ENCODE results near the gene HTR4. TPM values are rescaled to one million over a fixed set of nuclear protein-coding genes. Genes with fewer than 3 reads are reported as not detected.

The HTR4 gene, protein sequence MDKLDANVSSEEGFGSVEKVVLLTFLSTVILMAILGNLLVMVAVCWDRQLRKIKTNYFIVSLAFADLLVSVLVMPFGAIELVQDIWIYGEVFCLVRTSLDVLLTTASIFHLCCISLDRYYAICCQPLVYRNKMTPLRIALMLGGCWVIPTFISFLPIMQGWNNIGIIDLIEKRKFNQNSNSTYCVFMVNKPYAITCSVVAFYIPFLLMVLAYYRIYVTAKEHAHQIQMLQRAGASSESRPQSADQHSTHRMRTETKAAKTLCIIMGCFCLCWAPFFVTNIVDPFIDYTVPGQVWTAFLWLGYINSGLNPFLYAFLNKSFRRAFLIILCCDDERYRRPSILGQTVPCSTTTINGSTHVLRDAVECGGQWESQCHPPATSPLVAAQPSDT
- not detected in 2 replicates for total RNA-seq

DNA sequence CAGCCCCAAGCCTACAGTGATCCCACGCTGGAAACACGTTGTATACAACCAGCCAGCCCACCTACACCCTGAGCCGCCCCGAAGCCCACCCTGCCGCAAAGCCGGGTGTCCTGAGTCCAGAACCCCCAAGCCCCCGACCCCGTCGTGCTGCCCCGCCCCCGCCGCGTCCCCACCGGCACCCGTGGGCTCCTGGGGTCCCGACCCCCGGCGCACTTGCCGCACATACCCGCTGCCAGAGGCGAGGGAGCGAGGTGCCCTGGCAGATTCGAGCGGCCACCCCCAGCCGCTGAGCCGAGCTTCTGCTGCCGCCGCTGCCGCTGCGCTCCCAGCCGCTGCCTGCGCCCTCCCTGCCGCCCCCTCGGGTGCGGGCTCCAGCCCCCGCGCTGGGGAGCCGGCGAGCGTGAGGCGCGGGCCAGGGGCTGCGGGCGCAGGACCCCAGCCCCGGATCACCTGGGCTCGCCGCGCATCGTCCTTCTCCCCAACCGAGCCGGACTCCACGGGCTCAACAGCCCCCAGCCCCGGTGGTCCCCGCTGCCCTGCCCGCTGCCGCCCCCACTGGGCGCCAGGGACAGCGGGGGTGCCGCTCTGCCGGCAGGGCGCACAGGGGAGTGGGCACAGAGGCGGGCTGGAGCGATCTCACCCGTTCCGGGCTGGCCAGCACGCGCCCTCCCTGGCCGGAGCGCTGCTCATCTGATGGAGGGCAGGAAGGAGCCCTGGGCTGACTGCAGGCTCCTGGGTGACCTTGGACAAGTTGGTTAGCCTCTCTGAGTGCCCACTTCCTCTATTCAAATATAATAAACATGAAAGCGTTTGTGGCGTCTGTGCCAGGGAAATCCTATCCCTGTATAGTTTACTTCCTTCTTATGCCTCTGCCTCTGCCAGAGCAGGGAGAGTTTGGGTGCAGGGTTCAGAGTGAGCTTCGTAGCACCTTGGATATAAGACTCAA lies at the start of gene HTR4:
TSS of gene HTR4 (minus strand) at position 692 of the 946 bp plus-strand sequence. CDS start 17,513 bp downstream, outside the sequence.
- no peaks in the 10 kb centered on the region for H3K9me3 Mint-ChIP-seq
- intact Hi-C loops (cut with micrococcal nuclease), result no loop called here
- H3K27me3 Mint-ChIP-seq (ENCODE audit: low read depth), result peaks cover 45% of the 10 kb centered on the region
- DNase-seq (ENCODE audit: low spot score), result no peak
- no peaks in the 10 kb centered on the region for H3K36me3 Mint-ChIP-seq (ENCODE audit: low read depth)
- H3K27ac Mint-ChIP-seq, result no peak within 1 kb of the TSS
- H3K4me1 Mint-ChIP-seq (ENCODE audit: low read depth), result no peaks in the 10 kb centered on the region
- no peak within 1 kb of the TSS for H3K4me3 Mint-ChIP-seq (ENCODE audit: low read depth)

DNA sequence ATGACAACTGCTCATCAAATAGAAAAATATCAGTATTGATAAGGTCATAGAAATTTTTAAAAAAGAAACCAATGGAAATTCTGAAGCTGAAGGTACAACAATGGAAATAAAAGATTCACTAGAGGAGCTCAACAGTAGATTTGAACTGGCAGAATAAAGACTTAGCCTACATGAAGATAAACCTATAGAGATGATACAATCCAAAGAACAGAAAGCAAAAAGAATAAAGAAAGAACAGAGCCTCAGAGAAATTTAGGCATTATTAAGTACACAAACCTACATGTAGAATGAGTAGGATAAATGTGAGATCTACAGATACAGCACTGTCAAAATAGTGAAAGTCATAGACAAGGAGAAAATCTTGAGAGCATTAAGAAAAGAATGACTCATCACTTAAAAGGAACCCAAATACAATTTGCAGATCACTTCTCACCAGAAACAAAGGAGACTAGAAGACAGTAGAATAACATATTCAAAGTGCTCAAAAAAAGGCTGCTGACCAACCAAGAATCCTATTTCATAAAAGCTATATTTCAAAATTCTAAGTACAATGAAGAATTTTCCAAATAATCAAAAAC lies 47.8 kb upstream of the HTR4 start:
- Mint-ChIP-seq H3K4me1 (ENCODE audit: low read depth) (peaks cover 13% of the 10 kb centered on the region), H3K36me3 (ENCODE audit: low read depth) (no peaks in the 10 kb centered on the region), H3K27me3 (ENCODE audit: low read depth) (peaks cover 5% of the 10 kb centered on the region), H3K4me3 (ENCODE audit: low read depth) (no peak overlapping the region), H3K27ac (peak overlapping the region; percentile 17), H3K9me3 (peaks cover 11% of the 10 kb centered on the region)
- no peak for DNase-seq (ENCODE audit: low spot score)
- intact Hi-C loops (cut with micrococcal nuclease), result no loop called here

DNA sequence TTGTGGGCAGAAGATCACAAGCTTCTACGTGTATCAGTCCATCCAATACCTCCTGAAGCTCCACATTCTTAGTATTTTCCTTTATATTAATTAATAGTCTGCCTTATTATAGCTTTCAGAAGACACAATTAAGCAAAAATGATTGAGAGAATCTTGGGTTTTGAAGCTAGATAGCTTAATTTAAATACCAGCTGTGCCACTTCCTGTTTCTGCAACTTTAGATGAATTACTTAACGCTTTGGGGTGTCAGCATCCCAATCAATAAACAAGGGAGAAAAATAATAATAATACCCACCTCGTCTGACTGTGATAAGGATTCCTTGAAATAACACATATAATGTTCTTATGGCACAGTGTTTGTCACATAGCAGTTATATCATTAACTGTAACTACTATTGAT lies 44.7 kb upstream of the HTR4 start:
- H3K9me3 Mint-ChIP-seq, result peaks cover 11% of the 10 kb centered on the region

DNA sequence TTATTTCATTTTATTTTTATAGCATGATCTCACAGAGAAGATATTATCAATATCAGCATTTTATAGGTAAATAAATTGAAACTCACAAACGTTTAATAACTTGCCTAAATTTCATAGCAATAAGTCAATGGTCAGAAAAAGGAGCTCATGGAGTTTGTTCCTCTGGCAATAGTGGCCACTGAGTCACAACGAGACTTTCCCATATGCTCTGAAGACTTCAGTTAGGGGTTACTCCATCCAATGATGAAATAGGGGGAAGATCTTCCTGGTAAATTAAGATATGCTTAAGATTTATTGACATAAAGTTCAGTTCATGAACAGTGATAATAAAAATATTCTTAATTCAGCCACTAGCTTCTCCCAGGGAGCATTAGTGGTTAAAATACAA lies 43.5 kb upstream of the HTR4 start:
- peaks cover 11% of the 10 kb centered on the region for H3K9me3 Mint-ChIP-seq
- no peak for DNase-seq (ENCODE audit: low spot score)
- peaks cover 9% of the 10 kb centered on the region for H3K4me1 Mint-ChIP-seq (ENCODE audit: low read depth)

More for the DNA sequence above, 44.7 kb upstream of the HTR4 start:
- intact Hi-C loops (cut with micrococcal nuclease), result no loop called here
- Mint-ChIP-seq H3K4me1 (ENCODE audit: low read depth) (peaks cover 9% of the 10 kb centered on the region), H3K27me3 (ENCODE audit: low read depth) (peaks cover 13% of the 10 kb centered on the region), H3K4me3 (ENCODE audit: low read depth) (no peak overlapping the region), H3K36me3 (ENCODE audit: low read depth) (no peaks in the 10 kb centered on the region), H3K27ac (no peak overlapping the region)
- no peak for DNase-seq (ENCODE audit: low spot score)

DNA sequence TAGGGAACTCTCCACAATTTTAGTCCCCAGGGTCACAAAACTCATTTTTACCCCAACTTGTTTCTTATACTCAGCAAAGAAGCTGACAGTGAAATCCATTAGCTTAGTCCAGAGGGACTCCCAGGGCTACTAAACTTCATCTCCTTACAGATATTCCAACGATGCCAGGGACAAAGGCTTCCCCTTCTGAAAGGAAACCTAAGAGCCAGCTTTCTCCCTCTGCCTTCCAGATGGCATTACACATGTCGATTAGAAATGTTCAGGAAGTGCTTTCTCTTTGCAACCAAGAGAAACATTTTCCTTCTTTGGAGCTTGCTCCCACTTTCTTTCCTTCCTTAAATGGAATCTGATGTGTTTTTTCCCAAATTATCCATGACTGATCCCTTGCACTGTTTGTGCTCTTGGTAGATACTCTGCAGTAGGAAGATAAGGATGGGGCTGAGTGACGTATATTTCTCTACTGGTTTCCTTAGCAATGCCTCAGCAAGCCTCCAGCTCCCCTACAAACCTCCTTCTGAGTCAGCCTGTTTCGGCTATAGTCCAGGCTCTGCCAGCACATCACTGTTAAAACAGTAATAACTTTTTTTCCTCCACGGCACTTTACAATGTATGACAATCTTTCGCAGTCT lies 43.0 kb upstream of the HTR4 start:
- H3K4me1 Mint-ChIP-seq (ENCODE audit: low read depth), result peaks cover 8% of the 10 kb centered on the region

More for the DNA sequence above, 43.5 kb upstream of the HTR4 start:
- H3K27me3 Mint-ChIP-seq (ENCODE audit: low read depth), result peaks cover 18% of the 10 kb centered on the region
- H3K4me3 Mint-ChIP-seq (ENCODE audit: low read depth), result no peak overlapping the region
- intact Hi-C loops (cut with micrococcal nuclease), result no loop called here
- no peaks in the 10 kb centered on the region for H3K36me3 Mint-ChIP-seq (ENCODE audit: low read depth)
- H3K27ac Mint-ChIP-seq, result no peak overlapping the region

DNA sequence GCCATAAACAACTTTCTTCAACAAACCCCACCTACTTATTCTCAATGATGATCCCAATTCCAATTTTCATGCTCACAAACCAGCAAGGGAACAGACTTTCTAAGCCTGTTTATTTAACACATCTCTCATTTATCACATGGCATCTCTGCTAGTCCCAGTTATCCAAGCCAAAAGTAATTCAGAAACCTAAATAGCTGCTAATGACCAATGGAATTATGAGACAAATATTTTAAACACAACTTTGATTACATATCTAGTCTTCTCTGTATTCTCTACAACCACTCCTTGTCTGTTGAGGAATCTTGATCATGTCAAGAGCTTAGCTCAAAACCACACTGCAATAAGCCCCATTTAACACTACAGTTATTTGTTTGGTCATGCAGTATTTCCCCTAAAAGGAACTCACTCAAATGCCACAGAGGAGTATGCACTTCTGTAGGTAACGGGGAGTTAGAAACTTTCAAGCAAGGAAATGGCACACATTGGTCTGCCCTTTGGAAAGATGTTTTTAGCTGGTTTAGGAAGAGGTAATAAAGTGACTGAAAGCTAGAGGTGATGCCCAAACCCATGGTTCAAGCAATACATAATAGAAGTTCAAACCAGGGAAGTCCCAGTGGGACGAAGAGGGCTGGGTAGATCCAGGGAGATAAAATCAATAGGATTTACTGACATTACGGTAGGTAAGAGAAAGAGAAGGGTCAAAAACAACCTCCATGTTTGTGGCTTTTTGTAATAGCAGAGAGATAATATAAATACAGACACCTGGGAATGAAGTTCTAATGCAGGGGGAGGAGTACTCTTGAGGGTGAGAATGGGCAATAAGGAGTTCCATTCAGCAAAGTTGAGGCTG lies 42.1 kb upstream of the HTR4 start:
- Mint-ChIP-seq H3K4me3 (ENCODE audit: low read depth) (no peak overlapping the region), H3K27ac (no peak overlapping the region), H3K27me3 (ENCODE audit: low read depth) (peaks cover 16% of the 10 kb centered on the region), H3K9me3 (peaks cover 1% of the 10 kb centered on the region), H3K36me3 (ENCODE audit: low read depth) (no peaks in the 10 kb centered on the region), H3K4me1 (ENCODE audit: low read depth) (peaks cover 4% of the 10 kb centered on the region)
- intact Hi-C loops (cut with micrococcal nuclease), result no loop called here
- DNase-seq (ENCODE audit: low spot score), result no peak

More for the DNA sequence above, 43.0 kb upstream of the HTR4 start:
- no peak for DNase-seq (ENCODE audit: low spot score)
- Mint-ChIP-seq H3K27ac (no peak overlapping the region), H3K27me3 (ENCODE audit: low read depth) (peaks cover 18% of the 10 kb centered on the region), H3K36me3 (ENCODE audit: low read depth) (no peaks in the 10 kb centered on the region), H3K4me3 (ENCODE audit: low read depth) (no peak overlapping the region), H3K9me3 (peaks cover 8% of the 10 kb centered on the region)
- intact Hi-C loops (cut with micrococcal nuclease), result no loop called here

DNA sequence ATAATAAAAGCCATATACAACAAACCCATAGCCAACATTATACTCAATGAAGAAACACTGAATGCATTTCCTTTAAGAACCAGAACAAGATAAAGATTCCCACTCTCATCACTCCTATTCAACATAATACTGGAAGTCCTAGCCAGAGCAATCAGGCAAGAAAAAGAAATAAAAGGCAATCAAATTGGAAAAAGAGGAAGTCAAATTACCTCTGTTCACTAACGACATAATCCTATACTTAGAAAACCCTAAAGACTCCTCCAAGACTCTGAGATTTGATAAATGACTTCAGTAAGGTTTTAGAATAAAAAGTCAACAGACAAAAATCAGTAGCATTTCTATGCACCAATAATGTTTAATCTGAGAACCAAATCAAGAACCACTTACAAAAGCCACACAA lies 36.6 kb upstream of the HTR4 start:
- Mint-ChIP-seq H3K27ac (no peak overlapping the region), H3K36me3 (ENCODE audit: low read depth) (no peaks in the 10 kb centered on the region), H3K4me1 (ENCODE audit: low read depth) (peaks cover 2% of the 10 kb centered on the region), H3K9me3 (peaks cover 11% of the 10 kb centered on the region), H3K27me3 (ENCODE audit: low read depth) (peaks cover 20% of the 10 kb centered on the region), H3K4me3 (ENCODE audit: low read depth) (no peak overlapping the region)
- intact Hi-C loops (cut with micrococcal nuclease), result no loop called here
- DNase-seq (ENCODE audit: low spot score), result no peak

DNA sequence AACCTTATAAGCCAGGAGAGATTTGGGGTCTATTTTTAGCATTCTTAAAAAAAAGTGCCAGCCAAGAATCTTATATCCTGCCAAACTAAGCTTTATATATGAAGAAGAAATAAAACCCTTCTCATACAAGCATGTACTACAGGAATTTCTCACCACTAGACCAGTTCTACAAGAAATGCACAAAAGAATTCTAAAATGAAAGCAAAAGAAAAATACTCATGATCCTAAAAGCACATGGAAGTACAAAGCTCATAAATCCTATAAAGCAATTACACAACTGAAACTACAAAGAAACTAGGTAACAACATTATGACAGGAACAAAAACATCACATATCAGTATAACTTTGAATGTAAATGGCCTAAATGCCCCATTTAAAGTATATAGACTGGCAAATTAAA lies 34.5 kb upstream of the HTR4 start:
- no peaks in the 10 kb centered on the region for H3K36me3 Mint-ChIP-seq (ENCODE audit: low read depth)
- H3K9me3 Mint-ChIP-seq, result peaks cover 11% of the 10 kb centered on the region
- no peak overlapping the region for H3K27ac Mint-ChIP-seq
- peaks cover 16% of the 10 kb centered on the region for H3K27me3 Mint-ChIP-seq (ENCODE audit: low read depth)
- no peak for DNase-seq (ENCODE audit: low spot score)
- peaks cover 15% of the 10 kb centered on the region for H3K4me1 Mint-ChIP-seq (ENCODE audit: low read depth)
- H3K4me3 Mint-ChIP-seq (ENCODE audit: low read depth), result no peak overlapping the region
- intact Hi-C loops (cut with micrococcal nuclease), result loop anchor here (5.0 kb wide), 1 partner anchor 66 kb away; no protein-coding TSS in a partner anchor

DNA sequence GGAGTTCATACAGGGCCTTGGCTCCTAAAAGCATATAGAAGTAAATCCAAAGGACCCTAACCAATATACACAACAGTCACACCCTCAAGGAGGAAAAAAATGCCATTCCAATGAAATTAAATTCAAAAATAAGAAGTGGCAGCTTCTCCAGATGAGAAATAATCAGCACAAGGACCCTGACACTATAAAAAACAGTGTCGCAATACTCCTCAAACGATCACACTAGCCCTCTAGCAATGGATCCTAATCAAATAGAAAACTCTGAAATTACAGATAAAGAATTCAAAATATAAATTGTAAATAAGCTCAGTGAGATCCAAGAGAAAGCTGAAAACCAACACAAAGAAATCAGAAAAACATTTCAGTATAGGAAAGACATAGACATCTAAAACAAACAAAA lies 33.5 kb upstream of the HTR4 start:
- Mint-ChIP-seq H3K4me1 (ENCODE audit: low read depth) (peaks cover 16% of the 10 kb centered on the region), H3K4me3 (ENCODE audit: low read depth) (no peak overlapping the region), H3K27me3 (ENCODE audit: low read depth) (peaks cover 12% of the 10 kb centered on the region), H3K27ac (no peak overlapping the region), H3K36me3 (ENCODE audit: low read depth) (no peaks in the 10 kb centered on the region), H3K9me3 (peaks cover 11% of the 10 kb centered on the region)
- DNase-seq (ENCODE audit: low spot score), result no peak
- intact Hi-C loops (cut with micrococcal nuclease), result loop anchor here (5.0 kb wide), 1 partner anchor 66 kb away; no protein-coding TSS in a partner anchor

DNA sequence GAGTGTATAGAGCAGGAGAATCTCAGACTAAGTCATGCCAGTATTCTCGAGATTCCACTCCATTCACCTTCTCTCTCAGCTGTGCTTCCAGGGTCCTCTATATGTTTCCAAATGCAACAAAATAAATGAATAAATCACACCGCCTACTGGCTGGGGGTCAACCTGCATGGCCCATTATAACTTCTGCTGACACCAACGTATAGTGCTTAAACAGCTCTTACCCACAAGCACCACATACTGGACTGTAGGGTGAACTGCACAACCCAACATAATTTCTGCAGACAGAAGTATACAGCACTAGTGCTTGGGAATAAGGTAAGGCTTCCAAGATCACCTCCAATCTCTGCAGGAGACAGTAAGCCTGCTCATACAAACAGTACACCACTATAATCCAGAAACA lies 33.1 kb upstream of the HTR4 start:
- Mint-ChIP-seq H3K27me3 (ENCODE audit: low read depth) (peaks cover 12% of the 10 kb centered on the region), H3K9me3 (peaks cover 11% of the 10 kb centered on the region), H3K36me3 (ENCODE audit: low read depth) (no peaks in the 10 kb centered on the region), H3K4me1 (ENCODE audit: low read depth) (peaks cover 18% of the 10 kb centered on the region), H3K4me3 (ENCODE audit: low read depth) (no peak overlapping the region), H3K27ac (no peak overlapping the region)
- intact Hi-C loops (cut with micrococcal nuclease), result loop anchor here (5.0 kb wide), 1 partner anchor 65 kb away; no protein-coding TSS in a partner anchor
- DNase-seq (ENCODE audit: low spot score), result no peak

DNA sequence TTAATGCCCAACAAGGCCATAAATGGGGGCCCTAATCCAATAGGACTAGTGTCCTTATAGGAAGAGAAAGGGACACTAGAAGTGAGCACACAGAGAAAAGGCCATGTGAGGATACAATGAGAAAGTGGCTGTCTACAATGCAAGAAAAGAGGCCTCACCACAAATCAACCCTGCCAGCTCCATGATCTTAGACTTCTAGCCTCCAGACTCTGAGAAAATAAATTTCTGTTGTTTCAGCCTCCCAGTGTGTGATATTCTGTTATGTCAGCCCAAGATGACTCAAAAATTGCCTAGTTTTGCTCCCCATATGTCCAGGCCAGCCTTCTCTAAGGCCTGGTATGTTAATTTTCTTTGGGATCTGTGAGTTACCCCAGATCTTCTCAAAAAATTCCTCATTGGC lies 32.3 kb upstream of the HTR4 start:
- Mint-ChIP-seq H3K27me3 (ENCODE audit: low read depth) (peaks cover 12% of the 10 kb centered on the region), H3K4me1 (ENCODE audit: low read depth) (peaks cover 18% of the 10 kb centered on the region)

More for the DNA sequence above, 32.3 kb upstream of the HTR4 start:
- Mint-ChIP-seq H3K36me3 (ENCODE audit: low read depth) (no peaks in the 10 kb centered on the region), H3K27ac (no peak overlapping the region), H3K9me3 (peaks cover 11% of the 10 kb centered on the region), H3K4me3 (ENCODE audit: low read depth) (no peak overlapping the region)
- intact Hi-C loops (cut with micrococcal nuclease), result loop anchor here (5.0 kb wide), 1 partner anchor 64 kb away; no protein-coding TSS in a partner anchor
- no peak for DNase-seq (ENCODE audit: low spot score)
